ENCODE data around the gene PPP1R36. TPM values are rescaled to one million over a fixed set of nuclear protein-coding genes. Genes with fewer than 3 reads are reported as not detected.

Gene PPP1R36
- total and polyA plus RNA-seq, 2 donors (not counting 3 experiments of a cell fraction or from before 2014, with no cell fraction given) = 0.28 to 0.60 TPM

GRCh38 chr14:64605926-64606685 lies 56.3 kb downstream of the PPP1R36 start:
- POLR2A ChIA-PET = no interaction called here
- Histone ChIP-seq H2AFZ (ENCODE audit: low read depth, low read length) (no peak overlapping the region), H3K4me3 (replicated peaks in 1 of 3; ENCODE audit: insufficient read depth in 1 of 3, low read depth in 1 of 3, low read length in 3 of 3) (no peak overlapping the region), H3K9me1 (replicated peaks; ENCODE audit: control insufficient read depth, extremely low read depth, insufficient read depth, low read length) (no peaks in the 10 kb centered on the region), H3K9me3 (replicated peaks; ENCODE audit: control insufficient read depth, insufficient read depth, low read length) (no peaks in the 10 kb centered on the region), H3K4me1 (ENCODE audit: control insufficient read depth, extremely low read depth, insufficient read depth, low read length) (no peaks in the 10 kb centered on the region), H3K9ac (replicated peaks; ENCODE audit: extremely low read depth, insufficient read depth, low read length) (no peak overlapping the region), H4K20me1 (replicated peaks; ENCODE audit: control insufficient read depth, extremely low read depth, insufficient read depth, low read length) (no peaks in the 10 kb centered on the region), H3K27me3 (ENCODE audit: control insufficient read depth in 2 of 2, insufficient read depth in 2 of 2, low read length in 2 of 2) (peaks cover 6 to 10% of the 10 kb centered on the region in 2 experiments), H3K4me2 (ENCODE audit: insufficient read depth, low read length) (no peak overlapping the region), H3K36me3 (ENCODE audit: control insufficient read depth in 2 of 2, extremely low read depth in 1 of 2, insufficient read depth in 2 of 2, low read length in 2 of 2) (no peaks in the 10 kb centered on the region), H3K27ac (ENCODE audit: insufficient read depth, low read depth, low read length) (no peak overlapping the region), H3K79me2 (ENCODE audit: control insufficient read depth, insufficient read depth, low read length) (no peaks in the 10 kb centered on the region)
- no TSS peak for BruUV-seq (replicated peaks)
- dilution Hi-C loops (cut with MboI; ENCODE audit: extremely low pct_ligation_motif_present, low sequenced_read_pairs) = no loop called here
- FAIRE-seq = no peak
- intact Hi-C loops (cut with micrococcal nuclease) = no loop called here
- no peak for DNase-seq (ENCODE audit: low read depth, low spot score)
- TF ChIP-seq POLR2A (IDR thresholded peaks at IDR 0.05; ENCODE audit: low read depth, low read length) = no peak
- CTCF ChIA-PET = no interaction called here

GRCh38 chr14:64610049-64610746 lies 60.4 kb downstream of the PPP1R36 start:
- DNase-seq (ENCODE audit: low read depth, low spot score) = no peak
- no peaks in the 10 kb centered on the region for H3K9me3 ChIP-seq (replicated peaks; ENCODE audit: control insufficient read depth, insufficient read depth, low read length)
- dilution Hi-C loops (cut with MboI; ENCODE audit: extremely low pct_ligation_motif_present, low sequenced_read_pairs) = no loop called here
- H3K4me3 ChIP-seq (replicated peaks in 1 of 3; ENCODE audit: insufficient read depth in 1 of 3, low read depth in 1 of 3, low read length in 3 of 3) = no peak overlapping the region
- no peaks in the 10 kb centered on the region for H3K4me1 ChIP-seq (ENCODE audit: control insufficient read depth, extremely low read depth, insufficient read depth, low read length)
- H3K36me3 ChIP-seq (ENCODE audit: control insufficient read depth in 2 of 2, extremely low read depth in 1 of 2, insufficient read depth in 2 of 2, low read length in 2 of 2) = no peaks in the 10 kb centered on the region
- intact Hi-C loops (cut with micrococcal nuclease) = no loop called here
- H4K20me1 ChIP-seq (replicated peaks; ENCODE audit: control insufficient read depth, extremely low read depth, insufficient read depth, low read length) = no peaks in the 10 kb centered on the region
- H3K79me2 ChIP-seq (ENCODE audit: control insufficient read depth, insufficient read depth, low read length) = no peaks in the 10 kb centered on the region
- no peaks in the 10 kb centered on the region for H3K9me1 ChIP-seq (replicated peaks; ENCODE audit: control insufficient read depth, extremely low read depth, insufficient read depth, low read length)
- no peak overlapping the region for H3K9ac ChIP-seq (replicated peaks; ENCODE audit: extremely low read depth, insufficient read depth, low read length)
- H3K27me3 ChIP-seq (ENCODE audit: control insufficient read depth in 2 of 2, insufficient read depth in 2 of 2, low read length in 2 of 2) = peaks cover 1 to 9% of the 10 kb centered on the region in 2 experiments
- H3K4me2 ChIP-seq (ENCODE audit: insufficient read depth, low read length) = no peak overlapping the region
- TF ChIP-seq GATA2 (IDR thresholded peaks at IDR 0.05; ENCODE audit: insufficient read depth, insufficient read length, low read depth, low read length) (no peak), MAX (IDR thresholded peaks at IDR 0.05; ENCODE audit: insufficient read depth, insufficient read length) (no peak), POLR2AphosphoS5 (IDR thresholded peaks at IDR 0.05; ENCODE audit: insufficient read depth, low read depth, low read length) (no peak), POLR2A (IDR thresholded peaks at IDR 0.05; ENCODE audit: low read depth, low read length) (no peak), FOS (IDR thresholded peaks at IDR 0.05; ENCODE audit: borderline replicate concordance, insufficient read depth, low read length) (no peak), CTCF (IDR thresholded peaks at IDR 0.05; ENCODE audit: extremely low read depth in 1 of 2, insufficient read depth in 1 of 2, low read depth in 1 of 2, low read length in 2 of 2) (no peak), JUN (IDR thresholded peaks at IDR 0.05; ENCODE audit: borderline replicate concordance, insufficient read depth, insufficient read length, low read depth) (no peak), MYC (IDR thresholded peaks at IDR 0.05; ENCODE audit: low read depth, low read length) (no peak), EZH2 (IDR thresholded peaks at IDR 0.05; ENCODE audit: borderline replicate concordance, low read depth, low read length, severe bottlenecking) (no peak)
- H2AFZ ChIP-seq (ENCODE audit: low read depth, low read length) = no peak overlapping the region
- no peak for FAIRE-seq
- POLR2A ChIA-PET = no interaction called here
- CTCF ChIA-PET = interaction anchor here (0.5 to 1.0 kb wide), 2 partner anchors 26 to 181 kb away, joined by 3 read pairs; no protein-coding TSS in a partner anchor
- no TSS peak for BruUV-seq (replicated peaks)
- no peak overlapping the region for H3K27ac ChIP-seq (ENCODE audit: insufficient read depth, low read depth, low read length)
